Measurements from ENCODE around the gene RETREG1. TPM values are rescaled to one million over a fixed set of nuclear protein-coding genes. Genes with fewer than 3 reads are reported as not detected.

Gene RETREG1
- total and polyA plus RNA-seq, 2 of the 13 experiments (the other 11 are each of a cell fraction or from before 2014, with no cell fraction given), result 0.07 TPM; not detected in 1

GRCh38 chr5:16457853-16458252, 158.9 kb downstream of the RETREG1 start:
- no TSS peak for BruUV-seq (replicated peaks)
- peaks cover 14% of the 10 kb centered on the region for H4K20me1 ChIP-seq (ENCODE audit: insufficient read depth, low read length)
- no peak overlapping the region for H3K27ac ChIP-seq (ENCODE audit: extremely low read length, insufficient read depth, low read length)
- ChIA-PET POLR2A (no interaction called here), CTCF (ENCODE audit: low intra/inter-chr PET ratio, low total read pairs) (no interaction called here)
- DNase-seq (ENCODE audit: low spot score) (no peak), ATAC-seq (no peak), FAIRE-seq (no peak)
- H3K27me3 ChIP-seq (ENCODE audit: control insufficient read depth in 1 of 2, insufficient read depth in 2 of 2, low read length in 2 of 2), result no peaks in the 10 kb centered on the region
- intact Hi-C loops (cut with micrococcal nuclease; ENCODE audit: unreplicated experiment), result no loop called here
- no peak overlapping the region for H3K9ac ChIP-seq (ENCODE audit: insufficient read depth, low read depth, low read length)
- H3K79me2 ChIP-seq (ENCODE audit: insufficient read depth, low read length), result peaks cover 22% of the 10 kb centered on the region
- H3K4me2 ChIP-seq (ENCODE audit: low read depth, low read length), result no peak overlapping the region
- in situ Hi-C loops (cut with HindIII; ENCODE audit: extremely low pct_ligation_motif_present, low pct_unique_long_range_greater_than_20kb), result loop anchor here (5.0 kb wide), 1 partner anchor 296 kb away; no protein-coding TSS in a partner anchor
- peaks cover 20 to 76% of the 10 kb centered on the region in 2 experiments for H3K36me3 ChIP-seq (replicated peaks in 1 of 2; ENCODE audit: control insufficient read depth in 1 of 2, insufficient read depth in 2 of 2, low read length in 2 of 2)
- no peak overlapping the region for H3K4me3 ChIP-seq (replicated peaks in 1 of 3; ENCODE audit: insufficient read depth in 1 of 3, low read depth in 2 of 3, low read length in 3 of 3)
- H3K4me1 ChIP-seq (ENCODE audit: insufficient read depth, low read length), result peaks cover 18% of the 10 kb centered on the region
- no peaks in the 10 kb centered on the region for H3K9me3 ChIP-seq (ENCODE audit: low read length)
- no peak for TF ChIP-seq SP4 (CRISPR knock-in tag; IDR thresholded peaks at IDR 0.05)
- TF ChIP-seq ZNF761 (CRISPR knock-in tag; conservative IDR thresholded peaks at IDR 0.05), result no peak
- TF ChIP-seq ZNF7 (CRISPR knock-in tag; IDR thresholded peaks at IDR 0.05), result no peak
- TF ChIP-seq ZNF605 (CRISPR knock-in tag; IDR thresholded peaks at IDR 0.05), result no peak
- TF ChIP-seq ZNF460 (CRISPR knock-in tag; IDR thresholded peaks at IDR 0.05; ENCODE audit: borderline replicate concordance), result no peak
- no peak for TF ChIP-seq FOXC1 (CRISPR knock-in tag; IDR thresholded peaks at IDR 0.05; ENCODE audit: borderline replicate concordance)
- no peak for TF ChIP-seq EP300 (IDR thresholded peaks at IDR 0.05; ENCODE audit: low read depth in 2 of 2, low read length in 2 of 2)
- TF ChIP-seq EP300 (CRISPR knock-in tag; IDR thresholded peaks at IDR 0.05; ENCODE audit: borderline replicate concordance), result no peak
- no peak for TF ChIP-seq ZMAT3 (CRISPR knock-in tag; conservative IDR thresholded peaks at IDR 0.05)
- TF ChIP-seq ISL2 (CRISPR knock-in tag; IDR thresholded peaks at IDR 0.05), result no peak
- TF ChIP-seq SMAD3 (CRISPR knock-in tag; IDR thresholded peaks at IDR 0.05), result no peak
- TF ChIP-seq ZNF660 (CRISPR knock-in tag; IDR thresholded peaks at IDR 0.05; ENCODE audit: borderline replicate concordance, low read depth), result no peak
- TF ChIP-seq STAG1 (CRISPR knock-in tag; IDR thresholded peaks at IDR 0.05), result no peak
- TF ChIP-seq SCMH1 (CRISPR knock-in tag; IDR thresholded peaks at IDR 0.05; ENCODE audit: borderline replicate concordance), result no peak
- no peak for TF ChIP-seq TCF12 (IDR thresholded peaks at IDR 0.05)
- no peak for TF ChIP-seq TCF12 (CRISPR knock-in tag; IDR thresholded peaks at IDR 0.05)
- no peak for TF ChIP-seq ZNF652 (CRISPR knock-in tag; IDR thresholded peaks at IDR 0.05; ENCODE audit: borderline replicate concordance, low read depth)
- 89% methylated on average over 1 of the region's 1 CpG for WGBS (ENCODE audit: low lambda C conversion rate)
- H2AFZ ChIP-seq (ENCODE audit: low read length), result no peak overlapping the region

Data from HepG2 (cell line).